GM12878 (cell line): ENCODE data around the gene PHC3. TPM values are rescaled to one million over a fixed set of nuclear protein-coding genes. Genes with fewer than 3 reads are reported as not detected.

ENCODE experiments used
- ASH2L ChIP-seq: fragments of 300-600, 200-600 bp; sonication (generic); IDR thresholded peaks from 2 replicates; pipeline ENCODE4 v1.6.1; 2017; ENCODE audit warnings: low read depth, mild to moderate bottlenecking, borderline replicate concordance
- CHD4 ChIP-seq: fragments of 200-600 bp; sonication (generic); IDR thresholded peaks from 2 replicates; pipeline ENCODE4 v1.6.1; 2016; ENCODE audit warnings: mild to moderate bottlenecking
- FOXK2 ChIP-seq: fragments of 450-650 bp; IDR thresholded peaks from 2 replicates; pipeline ENCODE4 v1.6.1; 2017; ENCODE audit warnings: mild to moderate bottlenecking, moderate library complexity
- MTA3 ChIP-seq: IDR thresholded peaks from 2 replicates; pipeline ENCODE4 v1.6.1; 2012; ENCODE audit warnings: low read length, inconsistent platforms, borderline replicate concordance
- MYB ChIP-seq: fragments of 150-350 bp; IDR thresholded peaks from 2 replicates; pipeline ENCODE4 v1.6.1; 2014; ENCODE audit warnings: mild to moderate bottlenecking, low read depth, low read length, borderline replicate concordance
- NFXL1 ChIP-seq: fragments of 450-650 bp; IDR thresholded peaks from 2 replicates; pipeline ENCODE4 v1.6.1; 2017; ENCODE audit warnings: antibody characterized with exemption, mild to moderate bottlenecking, borderline replicate concordance
- PAX5 ChIP-seq: IDR thresholded peaks from 2 replicates; pipeline ENCODE4 v1.6.1; 2011; ENCODE audit warnings: low read depth, low read length, borderline replicate concordance
- SIN3A ChIP-seq: IDR thresholded peaks from 2 replicates; pipeline ENCODE4 v1.6.1; 2012; ENCODE audit warnings: low read depth, low read length, improper control_type of control experiment
- SMC3 ChIP-seq: IDR thresholded peaks from 2 replicates; pipeline ENCODE4 v1.6.1; 2011; ENCODE audit warnings: low read length, improper control_type of control experiment, borderline replicate concordance
- SREBF1 ChIP-seq: IDR thresholded peaks from 2 replicates; pipeline ENCODE4 v1.6.1; 2012; ENCODE audit warnings: mild to moderate bottlenecking, low read length
- SREBF2 ChIP-seq: IDR thresholded peaks from 2 replicates; pipeline ENCODE4 v1.6.1; 2012; ENCODE audit warnings: mild to moderate bottlenecking, low read length
- SUPT20H ChIP-seq: IDR thresholded peaks from 2 replicates; pipeline ENCODE4 v1.6.1; 2011; ENCODE audit warnings: low read depth, mild to moderate bottlenecking, low read length, moderate library complexity, borderline replicate concordance; ENCODE audit not compliant: control insufficient read depth
- polyA plus RNA-seq, 11 experiments: library from polyadenylated mRNA; depleted of rRNA in 4 of 11; unstranded in 6 of 11; stranded (reverse) in 5 of 11; fragments of >200 nt; fragmentation: Nextera tagmentation in 4 of 11; fragmentation: Illumina TruSeq in 1 of 11; extraction: Ambion mirVana in 4 of 11; extraction: Trizol in 1 of 11; gene quantifications; 1 replicate in 1 of 11; 2 replicates in 10 of 11; pipeline versions ENCODE4 v1.2.1 to v1.2.3, GENCODE V29; 2011 to 2016; ENCODE audit warnings: inconsistent platforms in 2 of 11, missing spikeins in 2 of 11, low read depth in 1 of 11
- total RNA-seq, 4 experiments: library from RNA; depleted of rRNA in 3 of 4; stranded (reverse); fragments of >200 nt in 3 of 4; fragmentation: Illumina TruSeq in 1 of 4; extraction: Trizol in 1 of 4; gene quantifications; 2 replicates each; pipeline versions ENCODE4 v1.2.1 to v1.2.3, GENCODE V29; 2013 to 2021
- TF ChIP-seq, protein P1 (sequence below): IDR thresholded peaks from 2 replicates; pipeline ENCODE4 v1.6.1; 2012; ENCODE audit warnings: improper control_type of control experiment, low read depth, low read length; ENCODE audit not compliant: insufficient replicate concordance
- TF ChIP-seq, protein P2 (sequence below): IDR thresholded peaks from 2 replicates; pipeline ENCODE4 v1.6.1; 2011; ENCODE audit warnings: low read depth, low read length, improper control_type of control experiment, borderline replicate concordance
- TF ChIP-seq, protein P3 (sequence below): IDR thresholded peaks from 2 replicates; pipeline ENCODE4 v1.6.1; 2011; ENCODE audit warnings: low read depth, mild to moderate bottlenecking, low read length, moderate library complexity, borderline replicate concordance; ENCODE audit errors: extremely low read depth
- TF ChIP-seq, protein P4 (sequence below): IDR thresholded peaks from 2 replicates; pipeline ENCODE4 v1.6.1; 2012; ENCODE audit warnings: low read depth, low read length, improper control_type of control experiment
- TF ChIP-seq, protein P5 (sequence below): fragments of 450-650 bp; IDR thresholded peaks from 2 replicates; pipeline ENCODE4 v1.6.1; 2017; ENCODE audit warnings: mild to moderate bottlenecking, moderate library complexity
- TF ChIP-seq, protein P6 (sequence below): IDR thresholded peaks from 2 replicates; pipeline ENCODE4 v1.6.1; 2011; ENCODE audit warnings: borderline replicate concordance, low read depth, mild to moderate bottlenecking, moderate library complexity, mixed read lengths, low read length; ENCODE audit not compliant: insufficient read depth; ENCODE audit errors: extremely low read length

PHC3 gene
- total and polyA plus RNA-seq, 10 of the 15 experiments (the other 5 are each of a cell fraction or from before 2014, with no cell fraction given) = 3.3 to 62.3 (median 22.1) TPM

DNA sequence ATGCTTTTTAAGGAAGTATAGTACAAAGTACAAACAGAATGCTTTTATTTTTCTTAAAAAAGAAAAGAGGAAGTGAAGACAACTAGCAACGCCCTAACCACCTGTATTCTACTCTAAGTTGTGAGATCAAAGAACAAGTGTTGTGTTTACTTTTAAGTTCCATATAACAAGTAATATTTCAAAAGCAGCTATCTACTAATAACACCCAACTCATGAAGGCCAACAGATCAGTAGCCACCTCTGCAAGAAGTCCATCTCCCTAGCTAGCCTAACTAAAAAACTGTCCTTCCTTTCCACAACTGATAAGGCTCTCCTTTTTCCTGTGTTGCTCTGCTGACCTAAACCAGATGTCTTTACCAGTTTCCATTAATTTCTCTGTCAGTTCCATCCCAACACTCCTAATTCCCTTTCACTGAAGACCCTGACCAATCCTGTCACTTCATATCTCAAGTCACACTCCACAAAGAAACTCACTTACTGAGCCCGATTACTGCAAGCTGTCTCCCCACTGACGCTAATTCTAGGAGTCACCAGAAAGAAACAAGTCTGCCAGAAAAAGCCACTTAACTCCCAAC, 26.9 kb downstream of the PHC3 start (continued):
- TF ChIP-seq, protein P1, sequence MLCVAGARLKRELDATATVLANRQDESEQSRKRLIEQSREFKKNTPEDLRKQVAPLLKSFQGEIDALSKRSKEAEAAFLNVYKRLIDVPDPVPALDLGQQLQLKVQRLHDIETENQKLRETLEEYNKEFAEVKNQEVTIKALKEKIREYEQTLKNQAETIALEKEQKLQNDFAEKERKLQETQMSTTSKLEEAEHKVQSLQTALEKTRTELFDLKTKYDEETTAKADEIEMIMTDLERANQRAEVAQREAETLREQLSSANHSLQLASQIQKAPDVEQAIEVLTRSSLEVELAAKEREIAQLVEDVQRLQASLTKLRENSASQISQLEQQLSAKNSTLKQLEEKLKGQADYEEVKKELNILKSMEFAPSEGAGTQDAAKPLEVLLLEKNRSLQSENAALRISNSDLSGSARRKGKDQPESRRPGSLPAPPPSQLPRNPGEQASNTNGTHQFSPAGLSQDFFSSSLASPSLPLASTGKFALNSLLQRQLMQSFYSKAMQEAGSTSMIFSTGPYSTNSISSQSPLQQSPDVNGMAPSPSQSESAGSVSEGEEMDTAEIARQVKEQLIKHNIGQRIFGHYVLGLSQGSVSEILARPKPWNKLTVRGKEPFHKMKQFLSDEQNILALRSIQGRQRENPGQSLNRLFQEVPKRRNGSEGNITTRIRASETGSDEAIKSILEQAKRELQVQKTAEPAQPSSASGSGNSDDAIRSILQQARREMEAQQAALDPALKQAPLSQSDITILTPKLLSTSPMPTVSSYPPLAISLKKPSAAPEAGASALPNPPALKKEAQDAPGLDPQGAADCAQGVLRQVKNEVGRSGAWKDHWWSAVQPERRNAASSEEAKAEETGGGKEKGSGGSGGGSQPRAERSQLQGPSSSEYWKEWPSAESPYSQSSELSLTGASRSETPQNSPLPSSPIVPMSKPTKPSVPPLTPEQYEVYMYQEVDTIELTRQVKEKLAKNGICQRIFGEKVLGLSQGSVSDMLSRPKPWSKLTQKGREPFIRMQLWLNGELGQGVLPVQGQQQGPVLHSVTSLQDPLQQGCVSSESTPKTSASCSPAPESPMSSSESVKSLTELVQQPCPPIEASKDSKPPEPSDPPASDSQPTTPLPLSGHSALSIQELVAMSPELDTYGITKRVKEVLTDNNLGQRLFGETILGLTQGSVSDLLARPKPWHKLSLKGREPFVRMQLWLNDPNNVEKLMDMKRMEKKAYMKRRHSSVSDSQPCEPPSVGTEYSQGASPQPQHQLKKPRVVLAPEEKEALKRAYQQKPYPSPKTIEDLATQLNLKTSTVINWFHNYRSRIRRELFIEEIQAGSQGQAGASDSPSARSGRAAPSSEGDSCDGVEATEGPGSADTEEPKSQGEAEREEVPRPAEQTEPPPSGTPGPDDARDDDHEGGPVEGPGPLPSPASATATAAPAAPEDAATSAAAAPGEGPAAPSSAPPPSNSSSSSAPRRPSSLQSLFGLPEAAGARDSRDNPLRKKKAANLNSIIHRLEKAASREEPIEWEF = no peak
- TF ChIP-seq ASH2L (no peak), SREBF2 (no peak), NFXL1 (no peak), SUPT20H (no peak), MYB (no peak), CHD4 (no peak), MTA3 (no peak), SIN3A (no peak), SMC3 (no peak), SREBF1 (no peak), PAX5 (no peak), FOXK2 (no peak)
- TF ChIP-seq, protein P2, sequence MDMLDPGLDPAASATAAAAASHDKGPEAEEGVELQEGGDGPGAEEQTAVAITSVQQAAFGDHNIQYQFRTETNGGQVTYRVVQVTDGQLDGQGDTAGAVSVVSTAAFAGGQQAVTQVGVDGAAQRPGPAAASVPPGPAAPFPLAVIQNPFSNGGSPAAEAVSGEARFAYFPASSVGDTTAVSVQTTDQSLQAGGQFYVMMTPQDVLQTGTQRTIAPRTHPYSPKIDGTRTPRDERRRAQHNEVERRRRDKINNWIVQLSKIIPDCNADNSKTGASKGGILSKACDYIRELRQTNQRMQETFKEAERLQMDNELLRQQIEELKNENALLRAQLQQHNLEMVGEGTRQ = no peak
- TF ChIP-seq, protein P3, sequence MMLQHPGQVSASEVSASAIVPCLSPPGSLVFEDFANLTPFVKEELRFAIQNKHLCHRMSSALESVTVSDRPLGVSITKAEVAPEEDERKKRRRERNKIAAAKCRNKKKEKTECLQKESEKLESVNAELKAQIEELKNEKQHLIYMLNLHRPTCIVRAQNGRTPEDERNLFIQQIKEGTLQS = no peak
- TF ChIP-seq, protein P4, sequence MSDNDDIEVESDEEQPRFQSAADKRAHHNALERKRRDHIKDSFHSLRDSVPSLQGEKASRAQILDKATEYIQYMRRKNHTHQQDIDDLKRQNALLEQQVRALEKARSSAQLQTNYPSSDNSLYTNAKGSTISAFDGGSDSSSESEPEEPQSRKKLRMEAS = no peak
- TF ChIP-seq, protein P5, sequence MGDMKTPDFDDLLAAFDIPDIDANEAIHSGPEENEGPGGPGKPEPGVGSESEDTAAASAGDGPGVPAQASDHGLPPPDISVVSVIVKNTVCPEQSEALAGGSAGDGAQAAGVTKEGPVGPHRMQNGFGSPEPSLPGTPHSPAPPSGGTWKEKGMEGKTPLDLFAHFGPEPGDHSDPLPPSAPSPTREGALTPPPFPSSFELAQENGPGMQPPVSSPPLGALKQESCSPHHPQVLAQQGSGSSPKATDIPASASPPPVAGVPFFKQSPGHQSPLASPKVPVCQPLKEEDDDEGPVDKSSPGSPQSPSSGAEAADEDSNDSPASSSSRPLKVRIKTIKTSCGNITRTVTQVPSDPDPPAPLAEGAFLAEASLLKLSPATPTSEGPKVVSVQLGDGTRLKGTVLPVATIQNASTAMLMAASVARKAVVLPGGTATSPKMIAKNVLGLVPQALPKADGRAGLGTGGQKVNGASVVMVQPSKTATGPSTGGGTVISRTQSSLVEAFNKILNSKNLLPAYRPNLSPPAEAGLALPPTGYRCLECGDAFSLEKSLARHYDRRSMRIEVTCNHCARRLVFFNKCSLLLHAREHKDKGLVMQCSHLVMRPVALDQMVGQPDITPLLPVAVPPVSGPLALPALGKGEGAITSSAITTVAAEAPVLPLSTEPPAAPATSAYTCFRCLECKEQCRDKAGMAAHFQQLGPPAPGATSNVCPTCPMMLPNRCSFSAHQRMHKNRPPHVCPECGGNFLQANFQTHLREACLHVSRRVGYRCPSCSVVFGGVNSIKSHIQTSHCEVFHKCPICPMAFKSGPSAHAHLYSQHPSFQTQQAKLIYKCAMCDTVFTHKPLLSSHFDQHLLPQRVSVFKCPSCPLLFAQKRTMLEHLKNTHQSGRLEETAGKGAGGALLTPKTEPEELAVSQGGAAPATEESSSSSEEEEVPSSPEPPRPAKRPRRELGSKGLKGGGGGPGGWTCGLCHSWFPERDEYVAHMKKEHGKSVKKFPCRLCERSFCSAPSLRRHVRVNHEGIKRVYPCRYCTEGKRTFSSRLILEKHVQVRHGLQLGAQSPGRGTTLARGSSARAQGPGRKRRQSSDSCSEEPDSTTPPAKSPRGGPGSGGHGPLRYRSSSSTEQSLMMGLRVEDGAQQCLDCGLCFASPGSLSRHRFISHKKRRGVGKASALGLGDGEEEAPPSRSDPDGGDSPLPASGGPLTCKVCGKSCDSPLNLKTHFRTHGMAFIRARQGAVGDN = 0 out of 2 replicates have a peak, but pooled peaks have one; percentile 37
- TF ChIP-seq, protein P6, sequence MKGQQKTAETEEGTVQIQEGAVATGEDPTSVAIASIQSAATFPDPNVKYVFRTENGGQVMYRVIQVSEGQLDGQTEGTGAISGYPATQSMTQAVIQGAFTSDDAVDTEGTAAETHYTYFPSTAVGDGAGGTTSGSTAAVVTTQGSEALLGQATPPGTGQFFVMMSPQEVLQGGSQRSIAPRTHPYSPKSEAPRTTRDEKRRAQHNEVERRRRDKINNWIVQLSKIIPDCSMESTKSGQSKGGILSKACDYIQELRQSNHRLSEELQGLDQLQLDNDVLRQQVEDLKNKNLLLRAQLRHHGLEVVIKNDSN = no peak
